ENCODE measurements around the gene ITGA1.

- TF ChIP-seq CTCF (IDR thresholded peaks at IDR 0.05) (no peak), POLR2A (IDR thresholded peaks at IDR 0.05) (no peak), POLR2AphosphoS5 (IDR thresholded peaks at IDR 0.05) (no peak), EP300 (IDR thresholded peaks at IDR 0.05) (no peak)
Observed at GRCh38 chr5:52945040-52945439, 157.3 kb downstream of the ITGA1 start.
